GM18498 (cell line): Measurements from ENCODE around the gene AMH.
"Not testable (repeated sequence)": the region's sequence is repeated elsewhere in the genome, so short reads cannot be mapped to it uniquely, and the experiment has no call there.

Experiments used
- ATAC-seq: cut with Tn5 transposase; IDR thresholded peaks from one replicate; pipeline ENCODE4 v1.9.1; 2021; ENCODE audit warnings: mild to moderate bottlenecking, moderate library complexity; ENCODE audit not compliant: unreplicated experiment

AMH gene

GRCh38 chr19:2268861-2269243 lies 19.7 kb downstream of the AMH start:
- ATAC-seq, result no peak

DNA sequence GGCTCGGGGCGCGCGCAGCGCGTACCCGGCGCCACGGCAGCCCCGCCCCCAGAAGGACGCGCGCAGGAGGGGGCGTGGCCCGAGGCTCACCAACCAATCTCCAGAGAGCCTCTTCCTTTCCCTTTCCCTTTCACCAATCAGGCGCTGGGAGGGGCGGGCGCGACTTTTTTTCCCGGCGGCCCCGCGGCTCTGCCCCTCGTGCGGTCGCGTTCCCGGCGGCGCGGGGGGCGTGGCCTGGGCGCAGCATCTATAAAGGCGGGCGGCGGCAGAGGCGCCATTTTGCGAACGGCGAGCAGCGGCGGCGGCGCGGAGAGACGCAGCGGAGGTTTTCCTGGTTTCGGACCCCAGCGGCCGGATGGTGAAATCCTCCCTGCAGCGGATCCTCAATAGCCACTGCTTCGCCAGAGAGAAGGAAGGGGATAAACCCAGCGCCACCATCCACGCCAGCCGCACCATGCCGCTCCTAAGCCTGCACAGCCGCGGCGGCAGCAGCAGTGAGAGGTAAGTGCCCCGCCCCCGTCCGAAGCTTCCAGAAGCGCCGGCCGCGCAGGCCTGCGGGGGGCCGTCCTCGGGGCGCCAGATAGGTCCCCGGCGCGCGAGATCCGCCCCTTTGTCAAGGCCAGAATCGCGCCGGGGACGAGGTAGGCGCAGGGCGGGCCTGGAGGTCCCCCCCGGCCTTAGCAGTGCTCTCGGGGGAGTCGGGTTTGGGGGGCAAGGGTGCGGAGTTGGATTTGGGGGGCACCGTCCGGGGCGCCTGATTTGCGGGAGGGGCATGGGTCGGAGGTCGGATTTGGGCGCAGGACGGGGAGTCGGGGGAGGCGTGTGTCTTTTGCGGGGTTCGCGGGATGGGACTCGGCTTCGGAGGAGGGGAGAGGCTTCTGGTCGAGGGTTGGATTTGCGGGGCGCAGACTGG lies 20.4 kb downstream of the AMH start:
- peak; percentile 68 for ATAC-seq

DNA sequence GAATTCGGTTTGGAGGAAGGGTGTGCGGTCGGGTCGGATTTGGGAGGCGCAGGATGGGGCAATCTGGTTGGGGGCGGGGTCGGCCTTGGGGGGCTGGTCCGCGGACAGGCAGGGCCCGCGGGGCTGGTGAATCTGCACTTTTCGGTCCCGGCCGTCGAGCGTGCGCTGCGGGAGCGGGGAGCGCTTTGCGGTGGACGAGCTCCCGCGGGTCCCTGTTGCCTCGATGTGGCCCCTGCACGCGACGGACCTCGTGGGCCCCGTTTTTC lies 21.0 kb downstream of the AMH start:
- no peak for ATAC-seq

DNA sequence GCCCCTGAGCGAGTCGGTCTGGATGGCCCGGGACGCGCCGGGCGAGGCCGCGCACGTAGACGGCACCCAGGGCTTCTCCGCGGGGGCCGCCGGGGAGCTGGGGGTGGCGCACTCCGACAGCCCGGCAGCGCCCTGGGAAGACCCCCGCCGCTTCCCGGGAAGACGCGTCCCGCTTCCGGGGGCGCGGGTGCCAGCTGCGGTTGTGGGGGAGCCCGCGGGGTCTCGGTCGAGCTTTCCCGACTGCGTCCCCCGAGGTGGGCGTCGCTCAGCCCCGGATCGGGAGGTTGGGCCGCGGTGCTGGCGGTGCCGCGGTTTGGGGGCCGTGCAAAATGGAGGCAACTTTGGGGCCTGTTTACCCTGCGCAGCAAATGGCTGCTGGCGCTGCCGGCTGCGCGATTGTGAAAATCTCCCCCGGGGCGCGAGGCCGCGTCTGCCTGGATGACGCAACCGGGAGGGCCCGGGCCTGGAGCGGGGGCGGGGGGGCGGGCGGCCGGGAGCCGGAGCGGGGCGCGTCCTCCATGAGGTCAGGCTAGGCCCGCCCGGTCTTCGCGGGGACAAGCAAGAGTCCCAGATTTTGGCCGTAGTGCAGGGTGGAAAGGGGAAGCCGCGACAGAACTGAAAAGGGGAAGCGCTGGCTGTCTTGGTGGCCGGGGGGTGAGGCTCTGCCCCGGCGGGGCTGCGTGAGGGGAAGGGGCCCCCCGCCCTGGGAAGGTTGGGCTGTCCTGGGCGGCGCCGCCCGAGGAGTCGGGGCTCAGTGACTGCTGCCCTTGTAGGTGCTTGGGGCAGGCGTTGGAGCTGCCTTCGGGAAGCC lies 21.5 kb downstream of the AMH start:
- ATAC-seq, result no peak

- ATAC-seq, result no peak
Measured at GRCh38 chr19:2271234-2272103, 22.3 kb downstream of the AMH start.

DNA sequence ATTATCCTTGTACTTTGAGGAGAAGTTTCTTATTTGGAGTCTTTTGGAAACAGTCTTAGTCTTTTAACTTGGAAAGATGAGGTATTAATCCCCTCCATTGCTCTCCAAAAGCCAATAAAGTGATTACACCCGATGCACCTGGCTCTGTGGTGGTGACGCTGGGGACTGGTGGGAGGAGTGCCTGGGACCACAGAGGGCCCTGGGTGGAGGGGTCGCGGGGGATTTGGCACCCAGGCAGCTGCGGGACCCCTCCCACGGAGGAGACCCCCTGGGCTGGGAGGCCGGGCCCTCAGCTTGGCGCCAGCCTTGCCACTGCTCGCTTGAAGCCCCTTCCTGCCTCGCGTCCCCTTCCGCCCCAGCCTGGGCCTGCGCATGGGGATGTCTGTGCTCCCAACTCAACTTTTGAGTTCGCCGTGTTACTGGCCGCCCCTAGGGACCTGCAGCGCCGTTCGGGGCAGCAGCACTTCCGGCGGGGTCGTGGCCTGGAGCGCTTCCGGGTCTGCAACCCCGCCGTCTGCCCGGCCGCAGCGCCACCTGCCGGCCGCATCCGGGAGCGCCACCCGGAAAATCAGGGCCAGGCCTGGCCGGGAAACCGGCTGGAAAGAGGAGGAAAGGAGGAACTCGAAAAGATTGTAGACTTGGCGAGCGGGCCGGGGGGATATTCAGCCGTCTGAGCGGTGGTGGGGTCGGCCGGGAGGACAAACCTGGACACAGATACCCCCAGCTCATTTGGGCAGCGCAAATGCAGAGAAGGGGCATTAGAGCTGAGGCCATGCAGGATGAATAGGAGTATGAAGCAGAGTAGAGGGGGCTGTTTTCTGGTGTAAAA lies 24.4 kb downstream of the AMH start:
- no peak for ATAC-seq

DNA sequence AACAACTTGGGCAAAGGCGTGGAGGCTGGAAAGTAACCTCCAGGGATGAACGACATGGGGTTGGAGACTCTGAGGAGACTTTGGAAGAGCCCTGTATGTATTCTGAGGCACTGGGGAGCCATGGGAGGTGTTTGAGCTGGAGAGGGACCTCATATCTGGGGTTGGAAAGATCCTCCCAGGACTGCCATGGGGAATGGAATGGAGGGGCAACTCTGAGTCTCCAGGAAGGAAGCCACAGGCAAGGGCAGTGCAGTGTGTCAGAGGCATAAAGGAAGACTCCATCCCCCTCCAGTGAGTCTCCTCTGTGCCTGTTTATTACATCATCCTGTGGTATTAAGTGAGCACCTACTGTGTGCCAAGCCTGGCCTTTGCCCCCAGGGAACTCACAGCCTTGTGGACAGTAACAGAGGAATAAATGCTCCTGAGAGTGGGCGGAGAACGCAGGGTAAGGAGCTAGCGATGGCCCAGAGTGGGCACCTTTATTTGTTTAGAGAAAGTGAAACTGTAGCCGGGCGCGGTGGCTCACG lies 25.1 kb downstream of the AMH start:
- no peak for ATAC-seq

DNA sequence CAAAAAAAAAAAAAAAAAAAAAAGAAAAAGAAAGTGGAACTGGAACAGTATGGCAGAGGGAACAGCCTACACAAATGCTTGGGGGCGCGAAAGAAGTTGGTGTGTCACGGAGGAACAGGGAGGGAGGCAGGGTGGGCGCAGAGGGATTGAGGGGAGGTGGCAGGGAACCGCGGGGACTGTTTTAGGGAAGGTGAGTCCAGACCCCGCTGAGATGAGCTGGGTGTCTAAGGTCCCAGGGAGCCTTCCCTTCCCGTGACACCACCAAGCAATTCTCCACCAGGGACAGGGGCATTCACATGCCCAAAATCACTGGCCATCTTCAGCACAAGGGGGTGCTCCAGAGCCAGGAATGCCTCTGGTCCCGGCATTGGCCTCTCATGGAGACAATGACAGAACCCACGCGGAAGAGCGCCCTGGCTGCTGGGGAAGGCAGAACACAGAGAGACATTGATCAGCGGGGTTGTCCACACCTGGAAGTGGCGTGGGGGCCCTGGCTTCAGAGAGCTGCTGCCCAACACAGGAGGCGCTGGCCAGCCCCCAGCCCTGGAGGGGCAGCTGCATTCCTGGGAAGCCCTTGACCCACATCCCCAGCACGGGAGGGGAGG lies 25.9 kb downstream of the AMH start:
- ATAC-seq, result no peak

DNA sequence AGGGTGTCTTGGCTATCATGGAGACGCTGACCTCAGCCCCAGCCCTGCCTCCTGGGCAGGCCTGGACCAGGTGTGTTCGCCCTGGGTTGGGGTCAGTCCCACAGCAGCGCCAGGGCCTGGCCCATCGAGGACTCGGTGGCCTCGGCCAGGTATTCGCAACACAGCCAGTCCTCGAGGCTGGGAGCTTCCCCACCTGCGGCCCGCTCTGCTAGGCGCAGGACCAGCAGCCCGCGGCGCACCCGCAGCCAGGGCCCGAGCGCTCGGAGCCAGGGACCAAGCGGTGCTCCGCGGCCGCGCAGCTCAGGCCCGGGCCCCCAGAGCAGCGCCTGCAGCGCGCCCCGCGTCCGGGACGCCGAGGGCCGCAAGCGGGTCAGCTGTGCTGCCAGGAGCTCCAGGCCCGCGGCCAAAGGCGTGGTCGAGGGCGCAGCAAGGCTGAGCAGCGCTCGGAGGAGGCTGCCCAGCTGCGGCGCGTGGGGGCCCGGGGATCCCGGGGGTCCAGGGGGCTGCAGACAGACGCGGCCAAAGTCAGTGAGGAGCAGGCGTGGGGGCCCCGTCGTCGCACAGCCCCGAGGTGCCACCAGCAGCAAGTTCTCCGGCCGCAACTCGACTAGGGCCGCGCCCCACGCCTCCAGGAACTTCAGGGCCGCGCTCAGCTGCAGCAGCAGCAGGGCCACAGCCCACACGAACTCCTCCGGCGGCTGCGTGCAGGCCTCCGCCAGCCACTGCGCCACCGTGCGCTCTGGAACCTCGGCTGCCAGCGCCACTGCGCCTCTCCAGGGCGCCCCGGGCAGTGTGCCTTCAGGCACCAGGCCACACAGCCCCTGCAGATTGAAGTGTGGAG lies 26.7 kb downstream of the AMH start:
- ATAC-seq, result no peak

GRCh38 chr19:2276429-2276986 lies 27.4 kb downstream of the AMH start:
- no peak for ATAC-seq

DNA sequence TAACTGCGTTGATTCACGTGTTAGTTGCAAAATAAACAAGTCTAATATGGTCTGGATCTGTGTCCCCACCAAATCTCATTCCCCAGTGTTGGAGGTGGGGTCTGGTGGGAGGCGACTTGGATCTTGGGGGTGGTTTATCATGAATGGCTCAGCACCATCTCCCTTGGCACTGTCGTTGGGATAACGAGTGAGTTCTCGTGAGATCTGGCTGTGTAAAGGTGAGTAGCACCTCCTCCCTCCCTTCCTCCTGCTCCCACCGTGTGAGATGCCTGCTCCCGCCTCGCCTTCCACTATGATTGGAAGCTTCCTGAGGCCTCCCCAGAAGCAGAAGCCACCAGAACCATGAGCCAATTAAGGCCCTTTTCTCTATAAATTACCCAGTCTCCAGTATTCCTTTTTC lies 28.0 kb downstream of the AMH start:
- ATAC-seq, result no peak

DNA sequence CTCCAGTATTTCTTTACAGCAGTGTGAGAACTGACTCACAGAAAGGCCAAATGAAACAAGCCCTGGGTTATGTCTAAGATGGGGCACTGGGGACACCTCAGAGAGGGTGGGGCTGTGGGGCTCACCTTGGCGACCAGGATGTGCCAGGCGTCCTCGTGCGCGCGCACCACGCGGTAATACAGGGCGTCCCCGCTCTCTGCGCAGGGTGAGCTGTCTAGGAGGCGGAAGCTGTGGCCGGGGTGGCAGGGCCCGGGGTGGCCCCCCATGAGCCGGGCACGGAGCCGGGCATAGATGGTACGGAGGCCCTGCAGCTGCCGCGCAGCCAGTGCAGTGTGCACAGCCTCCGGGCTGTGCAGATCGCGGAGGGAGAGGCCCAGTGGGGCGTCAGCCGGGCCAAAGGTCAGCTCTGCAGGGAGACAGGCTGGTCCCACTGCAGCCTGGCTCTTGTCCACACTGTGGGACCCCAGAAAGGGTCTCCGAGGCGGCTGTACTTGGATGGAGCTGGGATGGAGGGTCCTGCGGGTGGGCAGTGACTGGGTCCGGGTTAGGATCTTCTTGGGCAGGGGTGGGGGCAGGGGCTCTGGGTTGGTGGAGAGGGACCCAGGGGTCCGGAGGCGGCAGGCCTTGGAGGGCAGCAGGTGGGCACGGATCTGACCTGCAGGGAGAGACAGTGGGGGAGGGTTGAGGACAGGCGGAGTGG lies 29.5 kb downstream of the AMH start:
- ATAC-seq, result no peak

GRCh38 chr19:2280633-2281264 lies 31.6 kb downstream of the AMH start:
- ATAC-seq, result no peak

DNA sequence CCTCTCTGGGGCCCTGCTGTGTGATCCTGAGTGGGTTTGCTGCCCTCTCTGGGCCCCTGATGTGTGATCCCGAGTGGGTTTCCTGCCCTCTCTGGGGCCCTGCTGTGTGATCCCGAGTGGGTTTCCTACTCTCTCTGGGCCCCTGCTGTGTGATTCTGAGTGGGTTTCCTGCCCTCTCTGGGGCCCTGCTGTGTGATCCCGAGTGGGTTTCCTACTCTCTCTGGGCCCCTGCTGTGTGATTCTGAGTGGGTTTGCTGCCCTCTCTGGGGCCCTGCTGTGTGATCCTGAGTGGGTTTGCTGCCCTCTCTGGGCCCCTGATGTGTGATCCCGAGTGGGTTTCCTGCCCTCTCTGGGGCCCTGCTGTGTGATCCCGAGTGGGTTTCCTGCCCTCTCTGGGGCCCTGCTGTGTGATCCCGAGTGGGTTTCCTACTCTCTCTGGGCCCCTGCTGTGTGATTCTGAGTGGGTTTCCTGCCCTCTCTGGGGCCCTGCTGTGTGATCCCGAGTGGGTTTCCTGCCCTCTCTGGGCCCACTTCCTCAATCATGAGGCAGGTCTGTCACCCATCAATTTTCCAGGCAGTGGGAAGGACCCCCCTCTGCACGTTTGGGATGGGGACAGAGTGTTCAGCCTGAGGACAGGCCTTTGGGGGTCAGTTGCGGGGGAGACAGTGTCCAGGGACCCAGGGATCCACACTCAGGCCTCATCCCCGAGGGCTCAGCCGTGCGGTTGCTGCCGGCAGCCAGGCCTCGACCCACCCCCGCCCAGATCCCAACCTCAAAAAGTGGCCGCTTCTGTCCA lies 32.3 kb downstream of the AMH start:
- ATAC-seq, result not testable (repeated sequence)

DNA sequence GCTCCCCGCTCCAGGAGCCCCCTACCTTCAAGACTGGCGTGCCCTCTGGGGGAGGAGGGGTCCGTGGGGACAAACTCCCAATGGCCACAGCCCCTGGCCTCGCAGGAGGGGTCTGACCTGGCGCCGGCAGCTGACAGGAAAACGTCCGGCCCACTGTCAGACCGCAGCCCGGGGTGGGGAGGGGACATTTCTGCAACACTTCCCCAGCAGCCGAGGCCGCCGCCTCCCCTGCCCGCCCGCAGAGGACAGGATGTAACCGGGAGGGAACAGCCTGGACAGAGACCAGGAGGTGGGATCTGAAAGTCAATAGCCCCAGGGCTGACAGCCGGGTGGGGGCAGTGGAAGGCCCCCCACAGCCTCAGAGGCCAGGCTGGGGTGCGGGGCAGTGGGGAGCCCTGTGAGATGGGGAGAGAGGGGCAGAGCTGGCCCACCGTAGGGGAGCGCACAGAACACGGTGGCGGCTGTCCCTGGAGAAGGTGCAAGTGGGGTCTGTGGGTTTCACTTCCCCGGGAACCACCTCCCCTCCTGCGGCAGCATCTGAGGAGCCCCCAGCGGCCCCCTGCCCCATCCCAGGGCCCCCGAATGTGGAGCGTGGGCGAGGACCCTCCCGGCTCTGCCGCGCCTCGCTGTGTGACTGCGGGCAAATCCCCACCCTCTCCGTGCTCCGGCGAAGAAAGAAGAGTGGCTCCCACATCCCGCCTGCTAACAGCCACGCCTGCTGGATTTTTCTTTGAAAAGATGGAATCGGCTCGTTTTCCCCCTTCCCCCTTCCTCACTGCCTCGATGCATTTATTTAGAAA lies 33.1 kb downstream of the AMH start, which contains the start of gene PEAK3:
PEAK3 (minus strand) TSS at position 114 of the 800 bp plus-strand sequence. CDS start 1,244 bp downstream, outside the sequence.
- no peak for ATAC-seq

DNA sequence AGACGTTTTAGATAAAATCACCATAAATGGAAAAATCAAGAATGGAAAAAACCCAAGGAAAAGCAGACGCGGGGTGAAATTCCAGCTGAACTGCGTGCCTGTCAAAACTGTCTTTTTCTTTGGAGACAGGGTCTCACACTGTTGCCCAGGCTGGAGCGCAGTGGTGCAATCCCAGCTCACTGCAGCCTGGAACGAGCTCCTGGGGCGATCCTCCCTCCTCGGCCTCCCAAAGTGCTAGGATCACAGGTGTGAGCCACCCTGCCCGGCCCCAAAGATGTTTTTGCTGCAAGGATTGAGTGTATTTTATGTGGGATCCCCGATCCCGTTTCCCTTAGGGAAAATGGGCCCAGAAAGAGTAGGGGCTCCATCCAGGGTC lies 33.7 kb downstream of the AMH start:
- no peak for ATAC-seq
